HEK293 (cell line): Measurements from ENCODE around the gene NDOR1.
A peak's percentile ranks its signal among the peaks of the same experiment; 100 is the strongest.

Experiments used
- BCL11B ChIP-seq: fragments of 450-650 bp; formaldehyde crosslinking; IDR thresholded peaks from 2 replicates; pipeline ENCODE4 v1.5.1; 2016; ENCODE audit warnings: low read depth, missing biosample characterization, missing genetic modification characterization
- GLI4 ChIP-seq: fragments of 450-650 bp; formaldehyde crosslinking; IDR thresholded peaks from 2 replicates; pipeline ENCODE4 v1.5.1; 2016; ENCODE audit warnings: missing biosample characterization, missing genetic modification characterization
- INSM2 ChIP-seq: fragments of 450-650 bp; formaldehyde crosslinking; IDR thresholded peaks from 2 replicates; pipeline ENCODE4 v1.5.1; 2016; ENCODE audit warnings: missing biosample characterization, missing genetic modification characterization
- KLF16 ChIP-seq: fragments of 450-650 bp; formaldehyde crosslinking; IDR thresholded peaks from 2 replicates; pipeline ENCODE4 v1.5.1; 2017; ENCODE audit warnings: missing biosample characterization, missing genetic modification characterization
- SCRT1 ChIP-seq: fragments of 450-650 bp; formaldehyde crosslinking; IDR thresholded peaks from 2 replicates; pipeline ENCODE4 v1.5.1; 2016; ENCODE audit warnings: missing biosample characterization, missing genetic modification characterization, borderline replicate concordance
- ZEB2 ChIP-seq: fragments of 450-650 bp; formaldehyde crosslinking; IDR thresholded peaks from 2 replicates; pipeline ENCODE4 v1.5.1; 2016; ENCODE audit warnings: missing biosample characterization, missing genetic modification characterization
- ZFP41 ChIP-seq: fragments of 450-650 bp; formaldehyde crosslinking; IDR thresholded peaks from 2 replicates; pipeline ENCODE4 v1.5.1; 2016; ENCODE audit warnings: missing biosample characterization, missing genetic modification characterization, borderline replicate concordance
- ZNF24 ChIP-seq: fragments of 450-650 bp; formaldehyde crosslinking; IDR thresholded peaks from 2 replicates; pipeline ENCODE4 v1.5.1; 2016; ENCODE audit warnings: missing biosample characterization, missing genetic modification characterization
- ZNF398 ChIP-seq: fragments of 450-650 bp; formaldehyde crosslinking; IDR thresholded peaks from 2 replicates; pipeline ENCODE4 v1.5.1; 2017; ENCODE audit warnings: missing biosample characterization, missing genetic modification characterization
- ZNF404 ChIP-seq: fragments of 450-650 bp; formaldehyde crosslinking; IDR thresholded peaks from 2 replicates; pipeline ENCODE4 v1.5.1; 2017; ENCODE audit warnings: missing biosample characterization, missing genetic modification characterization
- ZNF510 ChIP-seq: fragments of 450-650 bp; formaldehyde crosslinking; IDR thresholded peaks from 2 replicates; pipeline ENCODE4 v1.5.1; 2018; ENCODE audit warnings: mild to moderate bottlenecking, missing genetic modification characterization, missing biosample characterization; ENCODE audit not compliant: insufficient replicate concordance
- ZNF513 ChIP-seq: fragments of 450-650 bp; IDR thresholded peaks from 2 replicates; pipeline ENCODE4 v1.5.1; 2018; ENCODE audit warnings: missing biosample characterization, missing genetic modification characterization
- ZNF792 ChIP-seq: fragments of 450-650 bp; formaldehyde crosslinking; IDR thresholded peaks from 2 replicates; pipeline ENCODE4 v1.5.1; 2016; ENCODE audit warnings: missing biosample characterization, missing genetic modification characterization
- TF ChIP-seq, protein P1 (sequence below): fragments of 450-650 bp; formaldehyde crosslinking; conservative IDR thresholded peaks from 2 replicates; pipeline ENCODE4 v1.5.1; 2016; ENCODE audit warnings: low read depth, missing biosample characterization, missing genetic modification characterization
- TF ChIP-seq, protein P2 (sequence below): fragments of 450-650 bp; formaldehyde crosslinking; IDR thresholded peaks from 2 replicates; pipeline ENCODE4 v1.5.1; 2016; ENCODE audit warnings: missing biosample characterization, missing genetic modification characterization
- TF ChIP-seq, protein P3 (sequence below): fragments of 450-650 bp; formaldehyde crosslinking; IDR thresholded peaks from 2 replicates; pipeline ENCODE4 v1.5.1; 2017; ENCODE audit warnings: missing biosample characterization, mild to moderate bottlenecking, missing genetic modification characterization, moderate library complexity
- TF ChIP-seq, protein P4 (sequence below): fragments of 450-650 bp; formaldehyde crosslinking; IDR thresholded peaks from 2 replicates; pipeline ENCODE4 v1.5.0; 2017; ENCODE audit warnings: missing biosample characterization, missing genetic modification characterization, borderline replicate concordance

Gene NDOR1

GRCh38 chr9:137188490-137189296, 16.8 kb upstream of the NDOR1 start, which contains the start of the genes ANAPC2 and SSNA1 (continued):
- TF ChIP-seq ZNF404 (tag by site-specific recombination) (no peak), INSM2 (peak; percentile 92), ZEB2 (tag by site-specific recombination) (peak; percentile 86), ZNF510 (no peak), ZNF24 (peak; percentile 73; the same call in 1 of the 2 replicates), ZNF792 (tag by site-specific recombination) (no peak), ZFP41 (no peak), BCL11B (tag by site-specific recombination) (no peak), KLF16 (peak; percentile 79; the same call in 1 of the 2 replicates), ZNF513 (tag by site-specific recombination) (no peak), SCRT1 (tag by site-specific recombination) (no peak), GLI4 (tag by site-specific recombination) (no peak), ZNF398 (tag by site-specific recombination) (no peak)
- TF ChIP-seq, protein P1, sequence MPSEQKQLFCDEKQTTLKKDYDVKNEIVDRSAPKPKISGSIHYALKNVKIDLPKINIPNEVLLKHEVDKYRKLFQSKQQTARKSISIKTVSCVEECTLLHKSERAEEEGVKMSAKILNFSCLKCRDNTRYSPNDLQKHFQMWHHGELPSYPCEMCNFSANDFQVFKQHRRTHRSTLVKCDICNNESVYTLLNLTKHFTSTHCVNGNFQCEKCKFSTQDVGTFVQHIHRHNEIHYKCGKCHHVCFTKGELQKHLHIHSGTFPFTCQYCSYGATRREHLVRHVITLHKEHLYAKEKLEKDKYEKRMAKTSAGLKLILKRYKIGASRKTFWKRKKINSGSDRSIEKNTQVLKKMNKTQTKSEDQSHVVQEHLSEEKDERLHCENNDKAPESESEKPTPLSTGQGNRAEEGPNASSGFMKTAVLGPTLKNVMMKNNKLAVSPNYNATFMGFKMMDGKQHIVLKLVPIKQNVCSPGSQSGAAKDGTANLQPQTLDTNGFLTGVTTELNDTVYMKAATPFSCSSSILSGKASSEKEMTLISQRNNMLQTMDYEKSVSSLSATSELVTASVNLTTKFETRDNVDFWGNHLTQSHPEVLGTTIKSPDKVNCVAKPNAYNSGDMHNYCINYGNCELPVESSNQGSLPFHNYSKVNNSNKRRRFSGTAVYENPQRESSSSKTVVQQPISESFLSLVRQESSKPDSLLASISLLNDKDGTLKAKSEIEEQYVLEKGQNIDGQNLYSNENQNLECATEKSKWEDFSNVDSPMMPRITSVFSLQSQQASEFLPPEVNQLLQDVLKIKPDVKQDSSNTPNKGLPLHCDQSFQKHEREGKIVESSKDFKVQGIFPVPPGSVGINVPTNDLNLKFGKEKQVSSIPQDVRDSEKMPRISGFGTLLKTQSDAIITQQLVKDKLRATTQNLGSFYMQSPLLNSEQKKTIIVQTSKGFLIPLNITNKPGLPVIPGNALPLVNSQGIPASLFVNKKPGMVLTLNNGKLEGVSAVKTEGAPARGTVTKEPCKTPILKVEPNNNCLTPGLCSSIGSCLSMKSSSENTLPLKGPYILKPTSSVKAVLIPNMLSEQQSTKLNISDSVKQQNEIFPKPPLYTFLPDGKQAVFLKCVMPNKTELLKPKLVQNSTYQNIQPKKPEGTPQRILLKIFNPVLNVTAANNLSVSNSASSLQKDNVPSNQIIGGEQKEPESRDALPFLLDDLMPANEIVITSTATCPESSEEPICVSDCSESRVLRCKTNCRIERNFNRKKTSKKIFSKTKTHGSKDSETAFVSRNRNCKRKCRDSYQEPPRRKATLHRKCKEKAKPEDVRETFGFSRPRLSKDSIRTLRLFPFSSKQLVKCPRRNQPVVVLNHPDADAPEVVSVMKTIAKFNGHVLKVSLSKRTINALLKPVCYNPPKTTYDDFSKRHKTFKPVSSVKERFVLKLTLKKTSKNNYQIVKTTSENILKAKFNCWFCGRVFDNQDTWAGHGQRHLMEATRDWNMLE (tag by site-specific recombination), result no peak; the same call in 1 of the 2 replicates
- TF ChIP-seq, protein P2, sequence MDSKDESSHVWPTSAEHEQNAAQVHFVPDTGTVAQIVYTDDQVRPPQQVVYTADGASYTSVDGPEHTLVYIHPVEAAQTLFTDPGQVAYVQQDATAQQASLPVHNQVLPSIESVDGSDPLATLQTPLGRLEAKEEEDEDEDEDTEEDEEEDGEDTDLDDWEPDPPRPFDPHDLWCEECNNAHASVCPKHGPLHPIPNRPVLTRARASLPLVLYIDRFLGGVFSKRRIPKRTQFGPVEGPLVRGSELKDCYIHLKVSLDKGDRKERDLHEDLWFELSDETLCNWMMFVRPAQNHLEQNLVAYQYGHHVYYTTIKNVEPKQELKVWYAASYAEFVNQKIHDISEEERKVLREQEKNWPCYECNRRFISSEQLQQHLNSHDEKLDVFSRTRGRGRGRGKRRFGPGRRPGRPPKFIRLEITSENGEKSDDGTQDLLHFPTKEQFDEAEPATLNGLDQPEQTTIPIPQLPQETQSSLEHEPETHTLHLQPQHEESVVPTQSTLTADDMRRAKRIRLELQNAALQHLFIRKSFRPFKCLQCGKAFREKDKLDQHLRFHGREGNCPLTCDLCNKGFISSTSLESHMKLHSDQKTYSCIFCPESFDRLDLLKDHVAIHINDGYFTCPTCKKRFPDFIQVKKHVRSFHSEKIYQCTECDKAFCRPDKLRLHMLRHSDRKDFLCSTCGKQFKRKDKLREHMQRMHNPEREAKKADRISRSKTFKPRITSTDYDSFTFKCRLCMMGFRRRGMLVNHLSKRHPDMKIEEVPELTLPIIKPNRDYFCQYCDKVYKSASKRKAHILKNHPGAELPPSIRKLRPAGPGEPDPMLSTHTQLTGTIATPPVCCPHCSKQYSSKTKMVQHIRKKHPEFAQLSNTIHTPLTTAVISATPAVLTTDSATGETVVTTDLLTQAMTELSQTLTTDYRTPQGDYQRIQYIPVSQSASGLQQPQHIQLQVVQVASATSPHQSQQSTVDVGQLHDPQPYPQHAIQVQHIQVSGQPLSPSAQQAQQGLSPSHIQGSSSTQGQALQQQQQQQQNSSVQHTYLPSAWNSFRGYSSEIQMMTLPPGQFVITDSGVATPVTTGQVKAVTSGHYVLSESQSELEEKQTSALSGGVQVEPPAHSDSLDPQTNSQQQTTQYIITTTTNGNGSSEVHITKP, result peak; percentile 61
- TF ChIP-seq, protein P3, sequence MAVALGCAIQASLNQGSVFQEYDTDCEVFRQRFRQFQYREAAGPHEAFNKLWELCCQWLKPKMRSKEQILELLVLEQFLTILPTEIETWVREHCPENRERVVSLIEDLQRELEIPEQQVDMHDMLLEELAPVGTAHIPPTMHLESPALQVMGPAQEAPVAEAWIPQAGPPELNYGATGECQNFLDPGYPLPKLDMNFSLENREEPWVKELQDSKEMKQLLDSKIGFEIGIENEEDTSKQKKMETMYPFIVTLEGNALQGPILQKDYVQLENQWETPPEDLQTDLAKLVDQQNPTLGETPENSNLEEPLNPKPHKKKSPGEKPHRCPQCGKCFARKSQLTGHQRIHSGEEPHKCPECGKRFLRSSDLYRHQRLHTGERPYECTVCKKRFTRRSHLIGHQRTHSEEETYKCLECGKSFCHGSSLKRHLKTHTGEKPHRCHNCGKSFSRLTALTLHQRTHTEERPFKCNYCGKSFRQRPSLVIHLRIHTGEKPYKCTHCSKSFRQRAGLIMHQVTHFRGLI, result no peak
- TF ChIP-seq, protein P4, sequence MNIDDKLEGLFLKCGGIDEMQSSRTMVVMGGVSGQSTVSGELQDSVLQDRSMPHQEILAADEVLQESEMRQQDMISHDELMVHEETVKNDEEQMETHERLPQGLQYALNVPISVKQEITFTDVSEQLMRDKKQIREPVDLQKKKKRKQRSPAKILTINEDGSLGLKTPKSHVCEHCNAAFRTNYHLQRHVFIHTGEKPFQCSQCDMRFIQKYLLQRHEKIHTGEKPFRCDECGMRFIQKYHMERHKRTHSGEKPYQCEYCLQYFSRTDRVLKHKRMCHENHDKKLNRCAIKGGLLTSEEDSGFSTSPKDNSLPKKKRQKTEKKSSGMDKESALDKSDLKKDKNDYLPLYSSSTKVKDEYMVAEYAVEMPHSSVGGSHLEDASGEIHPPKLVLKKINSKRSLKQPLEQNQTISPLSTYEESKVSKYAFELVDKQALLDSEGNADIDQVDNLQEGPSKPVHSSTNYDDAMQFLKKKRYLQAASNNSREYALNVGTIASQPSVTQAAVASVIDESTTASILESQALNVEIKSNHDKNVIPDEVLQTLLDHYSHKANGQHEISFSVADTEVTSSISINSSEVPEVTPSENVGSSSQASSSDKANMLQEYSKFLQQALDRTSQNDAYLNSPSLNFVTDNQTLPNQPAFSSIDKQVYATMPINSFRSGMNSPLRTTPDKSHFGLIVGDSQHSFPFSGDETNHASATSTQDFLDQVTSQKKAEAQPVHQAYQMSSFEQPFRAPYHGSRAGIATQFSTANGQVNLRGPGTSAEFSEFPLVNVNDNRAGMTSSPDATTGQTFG, result no peak; the same call in 1 of the 2 replicates
